TTC549 (cell line): ENCODE data around the gene C22orf15.
"Not testable (repeated sequence)": the region's sequence is repeated elsewhere in the genome, so short reads cannot be mapped to it uniquely, and the experiment has no call there.

Experiments
- FAIRE-seq: peaks from 2 replicates; lab custom pipeline; 2012; peaks lifted over from hg19 to GRCh38; lab: Jason Lieb, UNC

Gene C22orf15

GRCh38 chr22:23762842-23763578 is at the start of gene C22orf15:
TSS of gene C22orf15 (plus strand) at chr22:23762990. CDS start at chr22:23763307, 317 bp downstream.
- FAIRE-seq: no peak

GRCh38 chr22:23713696-23714595 is 48.8 kb upstream of the C22orf15 start:
- FAIRE-seq: no peak

GRCh38 chr22:23714596-23715578 is 47.9 kb upstream of the C22orf15 start:
- FAIRE-seq: no peak

- FAIRE-seq: no peak
Measured at GRCh38 chr22:23715806-23716375, 46.9 kb upstream of the C22orf15 start.

GRCh38 chr22:23716811-23717801 is 45.7 kb upstream of the C22orf15 start:
- FAIRE-seq: no peak

GRCh38 chr22:23718371-23719165 is 44.2 kb upstream of the C22orf15 start:
- FAIRE-seq: no peak

GRCh38 chr22:23720855-23721254 is 41.9 kb upstream of the C22orf15 start:
- FAIRE-seq: no peak

GRCh38 chr22:23722160-23722559 is 40.6 kb upstream of the C22orf15 start:
- FAIRE-seq: no peak

- FAIRE-seq: no peak
Measured at GRCh38 chr22:23722724-23723123, 40.1 kb upstream of the C22orf15 start.

GRCh38 chr22:23728108-23728507 is 34.7 kb upstream of the C22orf15 start:
- not testable (repeated sequence) for FAIRE-seq

- FAIRE-seq: no peak
Measured at GRCh38 chr22:23737696-23738095, 25.1 kb upstream of the C22orf15 start.

GRCh38 chr22:23742505-23743264 is 20.1 kb upstream of the C22orf15 start:
- FAIRE-seq: no peak

GRCh38 chr22:23743303-23743705 is 19.5 kb upstream of the C22orf15 start:
- FAIRE-seq: no peak

- no peak for FAIRE-seq
Measured at GRCh38 chr22:23744001-23744400, 18.8 kb upstream of the C22orf15 start.

- FAIRE-seq: no peak
Measured at GRCh38 chr22:23744485-23744884, 18.3 kb upstream of the C22orf15 start.

GRCh38 chr22:23745791-23746190 is 17.0 kb upstream of the C22orf15 start:
- FAIRE-seq: no peak

GRCh38 chr22:23749841-23750301 is 12.9 kb upstream of the C22orf15 start:
- FAIRE-seq: no peak

- no peak for FAIRE-seq
Measured at GRCh38 chr22:23750367-23750713, 12.4 kb upstream of the C22orf15 start.
